Measurements from ENCODE around the gene VEGFD.

- TF ChIP-seq CTCF (IDR thresholded peaks at IDR 0.05) (no peak), EZH2 (IDR thresholded peaks at IDR 0.05; ENCODE audit: borderline replicate concordance, insufficient read depth, low read depth, low read length, poor library complexity, severe bottlenecking) (no peak)
Observed at GRCh38 chrX:15399962-15400391, 15.8 kb upstream of the VEGFD start.

All from B cell (primary cell).